Natural killer cell treated with Interleukin-12 subunit alpha and Interleukin-12 subunit beta and Interleukin-15 and Interleukin-18, amount 100 ng/mL, for 72 hours (primary cell): ENCODE measurements around the gene IRF2. TPM values are rescaled to one million over a fixed set of nuclear protein-coding genes. Genes with fewer than 3 reads are reported as not detected.

Experiments used
- ATAC-seq, 2 donors: fragments of 150-1000 bp; cut with Tn5 transposase in 1 of 2; sonication (Bioruptor Pico), chemical (Tn5 transposase) in 1 of 2; 2 replicates each; pipeline ENCODE4 v1.10.0; 2021
- DNase-seq: peaks from one replicate; pipeline ENCODE4 v3.0.0; 2022; ENCODE audit warnings: low spot score
- H3K27ac Mint-ChIP-seq, 2 donors: 1 replicate in 1 of 2; 2 replicates in 1 of 2; pipeline ENCODE4 v1.8.0; 2022; ENCODE audit warnings: mixed read lengths in 2 of 2, mild to moderate bottlenecking in 1 of 2, moderate library complexity in 1 of 2
- H3K27me3 Mint-ChIP-seq, 2 donors: 1 replicate in 1 of 2; 2 replicates in 1 of 2; pipeline ENCODE4 v1.8.0; 2022; ENCODE audit warnings: mixed read lengths in 2 of 2
- H3K36me3 Mint-ChIP-seq: one replicate; pipeline ENCODE4 v1.8.0; 2022; ENCODE audit warnings: mixed read lengths
- H3K4me1 Mint-ChIP-seq, 2 donors: 1 replicate in 1 of 2; 2 replicates in 1 of 2; pipeline ENCODE4 v1.8.0; 2022; ENCODE audit warnings: low read depth in 2 of 2, mixed read lengths in 2 of 2, mild to moderate bottlenecking in 1 of 2
- H3K4me3 Mint-ChIP-seq: one replicate; pipeline ENCODE4 v1.8.0; 2022; ENCODE audit warnings: mixed read lengths
- H3K9me3 Mint-ChIP-seq: 2 replicates; pipeline ENCODE4 v1.8.0; 2022; ENCODE audit warnings: mixed read lengths
- total RNA-seq, 2 donors: library from RNA; stranded (reverse); gene quantifications; one replicate each; pipeline ENCODE4 v1.2.3, GENCODE V29; 2022

IRF2 gene
- total RNA-seq, 2 donors from 2014 or later = 55.2 to 67.8 TPM

GRCh38 chr4:184410748-184411147 is 63.6 kb downstream of the IRF2 start:
- peaks cover 24% of the 10 kb centered on the region for H3K36me3 Mint-ChIP-seq
- H3K27ac Mint-ChIP-seq = peak overlapping the region; percentile 84 to 91
- H3K9me3 Mint-ChIP-seq = no peaks in the 10 kb centered on the region
- H3K4me1 Mint-ChIP-seq = peaks cover 56 to 62% of the 10 kb centered on the region in 2 donors
- no peak for ATAC-seq
- DNase-seq = no peak
- H3K27me3 Mint-ChIP-seq = no peaks in the 10 kb centered on the region
- H3K4me3 Mint-ChIP-seq = peak overlapping the region; percentile 79

GRCh38 chr4:184409911-184410692 is 64.2 kb downstream of the IRF2 start:
- Mint-ChIP-seq H3K4me3 (peak overlapping the region; percentile 79), H3K27me3 (no peaks in the 10 kb centered on the region), H3K36me3 (peaks cover 31% of the 10 kb centered on the region), H3K9me3 (no peaks in the 10 kb centered on the region), H3K27ac (peak overlapping the region; percentile 84 to 91), H3K4me1 (peaks cover 58 to 60% of the 10 kb centered on the region in 2 donors)
- ATAC-seq (peak; percentile 69 to 71), DNase-seq (no peak)

GRCh38 chr4:184409502-184409901 is 64.8 kb downstream of the IRF2 start:
- DNase-seq (no peak), ATAC-seq (no peak)
- H3K9me3 Mint-ChIP-seq = no peaks in the 10 kb centered on the region
- peaks cover 32% of the 10 kb centered on the region for H3K36me3 Mint-ChIP-seq
- H3K4me3 Mint-ChIP-seq = peak overlapping the region; percentile 79
- H3K27ac Mint-ChIP-seq = peak overlapping the region; percentile 84 to 91
- H3K4me1 Mint-ChIP-seq = peaks cover 57% of the 10 kb centered on the region in 2 donors
- H3K27me3 Mint-ChIP-seq = no peaks in the 10 kb centered on the region

- no peaks in the 10 kb centered on the region for H3K27me3 Mint-ChIP-seq
These were observed 65.7 kb downstream of the IRF2 start for GRCh38 chr4:184408684-184409081.

GRCh38 chr4:184408021-184408683 is 66.2 kb downstream of the IRF2 start:
- H3K9me3 Mint-ChIP-seq = no peaks in the 10 kb centered on the region
- H3K27ac Mint-ChIP-seq = peak overlapping the region; percentile 84 to 91
- peaks cover 55 to 56% of the 10 kb centered on the region in 2 donors for H3K4me1 Mint-ChIP-seq
- peak overlapping the region; percentile 79 for H3K4me3 Mint-ChIP-seq
- no peaks in the 10 kb centered on the region for H3K27me3 Mint-ChIP-seq
- peaks cover 40% of the 10 kb centered on the region for H3K36me3 Mint-ChIP-seq
- DNase-seq = no peak
- ATAC-seq = no peak

More at GRCh38 chr4:184408684-184409081, 65.7 kb downstream of the IRF2 start:
- Mint-ChIP-seq H3K36me3 (peaks cover 35% of the 10 kb centered on the region), H3K9me3 (no peaks in the 10 kb centered on the region), H3K4me1 (peaks cover 56% of the 10 kb centered on the region in 2 donors), H3K27ac (peak overlapping the region; percentile 84 to 91), H3K4me3 (peak overlapping the region; percentile 79)
- ATAC-seq (no peak), DNase-seq (no peak)

GRCh38 chr4:184406958-184407391 is 67.4 kb downstream of the IRF2 start:
- Mint-ChIP-seq H3K9me3 (no peaks in the 10 kb centered on the region), H3K27me3 (no peaks in the 10 kb centered on the region), H3K27ac (peak overlapping the region; percentile 65 to 91), H3K4me3 (no peak overlapping the region), H3K36me3 (peaks cover 42% of the 10 kb centered on the region), H3K4me1 (peaks cover 54 to 55% of the 10 kb centered on the region in 2 donors)
- ATAC-seq (no peak), DNase-seq (no peak)

GRCh38 chr4:184404047-184404446 is 70.3 kb downstream of the IRF2 start:
- ATAC-seq (no peak), DNase-seq (no peak)
- Mint-ChIP-seq H3K36me3 (peaks cover 54% of the 10 kb centered on the region), H3K4me3 (no peak overlapping the region), H3K9me3 (no peaks in the 10 kb centered on the region), H3K27ac (peak overlapping the region; percentile 20 to 54), H3K27me3 (no peaks in the 10 kb centered on the region), H3K4me1 (peaks cover 37 to 57% of the 10 kb centered on the region in 2 donors)

GRCh38 chr4:184403384-184403781 is 71.0 kb downstream of the IRF2 start:
- peak overlapping the region; percentile 20 to 54 for H3K27ac Mint-ChIP-seq
- H3K36me3 Mint-ChIP-seq = peaks cover 50% of the 10 kb centered on the region

GRCh38 chr4:184402740-184403383 is 71.5 kb downstream of the IRF2 start:
- peaks cover 26 to 46% of the 10 kb centered on the region in 2 donors for H3K4me1 Mint-ChIP-seq
- ATAC-seq = peak; percentile 19 to 50
- H3K4me3 Mint-ChIP-seq = no peak overlapping the region
- H3K36me3 Mint-ChIP-seq = peaks cover 47% of the 10 kb centered on the region
- H3K27me3 Mint-ChIP-seq = no peaks in the 10 kb centered on the region
- DNase-seq = no peak
- H3K9me3 Mint-ChIP-seq = no peaks in the 10 kb centered on the region
- H3K27ac Mint-ChIP-seq = peak overlapping the region; percentile 54 to 79

More at GRCh38 chr4:184403384-184403781, 71.0 kb downstream of the IRF2 start:
- ATAC-seq (no peak), DNase-seq (no peak)
- H3K9me3 Mint-ChIP-seq = no peaks in the 10 kb centered on the region
- peaks cover 31 to 51% of the 10 kb centered on the region in 2 donors for H3K4me1 Mint-ChIP-seq
- no peaks in the 10 kb centered on the region for H3K27me3 Mint-ChIP-seq
- H3K4me3 Mint-ChIP-seq = no peak overlapping the region

- no peaks in the 10 kb centered on the region for H3K9me3 Mint-ChIP-seq
- H3K4me3 Mint-ChIP-seq = no peak overlapping the region
- H3K4me1 Mint-ChIP-seq = peaks cover 21 to 41% of the 10 kb centered on the region in 2 donors
- H3K27ac Mint-ChIP-seq = peak overlapping the region; percentile 32 to 79
- DNase-seq (no peak), ATAC-seq (peak; percentile 60 to 80)
- peaks cover 47% of the 10 kb centered on the region for H3K36me3 Mint-ChIP-seq
- H3K27me3 Mint-ChIP-seq = no peaks in the 10 kb centered on the region
These were observed 72.1 kb downstream of the IRF2 start for GRCh38 chr4:184402239-184402638.

- H3K4me3 Mint-ChIP-seq = no peak overlapping the region
- H3K36me3 Mint-ChIP-seq = peaks cover 41% of the 10 kb centered on the region
- peaks cover 19 to 38% of the 10 kb centered on the region in 2 donors for H3K4me1 Mint-ChIP-seq
These were observed 72.8 kb downstream of the IRF2 start for GRCh38 chr4:184401397-184402171.

GRCh38 chr4:184400891-184401290 is 73.5 kb downstream of the IRF2 start:
- no peak for DNase-seq
- Mint-ChIP-seq H3K4me1 (peaks cover 22 to 38% of the 10 kb centered on the region in 2 donors), H3K4me3 (no peak overlapping the region), H3K27ac (peak overlapping the region; percentile 12 to 64), H3K27me3 (no peaks in the 10 kb centered on the region), H3K36me3 (peaks cover 41% of the 10 kb centered on the region), H3K9me3 (no peaks in the 10 kb centered on the region)
- ATAC-seq = no peak

More at GRCh38 chr4:184401397-184402171, 72.8 kb downstream of the IRF2 start:
- no peaks in the 10 kb centered on the region for H3K27me3 Mint-ChIP-seq
- no peak for ATAC-seq
- no peaks in the 10 kb centered on the region for H3K9me3 Mint-ChIP-seq
- peak overlapping the region; percentile 12 to 79 for H3K27ac Mint-ChIP-seq
- DNase-seq = no peak

- DNase-seq (no peak), ATAC-seq (no peak)
- Mint-ChIP-seq H3K27ac (peak overlapping the region; percentile 12 to 64), H3K36me3 (peaks cover 37% of the 10 kb centered on the region), H3K4me1 (peaks cover 24 to 38% of the 10 kb centered on the region in 2 donors), H3K4me3 (no peak overlapping the region), H3K9me3 (no peaks in the 10 kb centered on the region), H3K27me3 (no peaks in the 10 kb centered on the region)
These were observed 73.9 kb downstream of the IRF2 start for GRCh38 chr4:184400375-184400870.
